ENCODE data around the gene SLC16A13. TPM values are rescaled to one million over a fixed set of nuclear protein-coding genes. Genes with fewer than 3 reads are reported as not detected.

Gene SLC16A13
- total RNA-seq, 1 experiment from 2014 or later, result 13.1 TPM

DNA sequence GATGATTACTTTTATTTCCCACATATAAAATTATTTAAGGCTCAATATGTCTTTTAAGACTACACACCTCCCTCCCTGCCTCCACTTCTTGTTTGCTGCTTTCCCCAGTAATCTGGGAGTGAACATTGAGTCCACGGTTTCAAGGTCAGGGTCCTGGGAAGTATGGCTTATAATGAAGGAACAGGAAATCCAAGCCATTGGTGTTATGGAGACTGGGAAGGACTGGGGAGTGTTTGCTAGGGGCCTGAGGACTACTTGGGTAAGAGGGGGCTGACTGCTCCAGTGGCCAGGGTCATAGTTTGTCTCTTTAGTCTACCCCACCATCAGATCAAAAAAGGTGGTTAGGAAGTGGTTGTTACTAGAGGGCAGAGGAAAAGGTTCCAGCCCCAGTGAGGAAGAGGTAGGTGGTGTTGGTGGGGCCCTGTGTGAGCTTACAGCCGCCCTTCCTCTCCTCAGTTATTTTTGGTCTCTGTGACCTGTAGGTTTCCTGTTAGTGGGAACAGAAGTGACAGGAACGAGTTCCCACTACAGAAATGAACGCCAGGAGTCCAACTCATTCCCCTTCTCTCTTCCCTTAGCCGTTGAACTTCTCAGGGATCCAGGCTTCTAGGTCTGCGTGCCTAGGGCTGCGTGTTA, 742 bp upstream of the SLC16A13 start:
- Histone ChIP-seq H3K4me1 (ENCODE audit: control insufficient read depth, insufficient read depth, low read length) (peaks cover 6% of the 10 kb centered on the region; the same call in 1 of the 2 replicates), H3K9me3 (ENCODE audit: control insufficient read depth, insufficient read depth, low read depth, low read length) (no peaks in the 10 kb centered on the region), H3K27me3 (ENCODE audit: control insufficient read depth, insufficient read depth, low read length) (no peaks in the 10 kb centered on the region), H3K27ac (ENCODE audit: low read length) (peak overlapping the region; percentile 97), H3K4me3 (ENCODE audit: low read depth in 2 of 2, low read length in 2 of 2) (peak overlapping the region; percentile 61 to 87), H3K36me3 (ENCODE audit: control insufficient read depth, insufficient read depth, low read length) (no peaks in the 10 kb centered on the region)
- TF ChIP-seq, protein P1, sequence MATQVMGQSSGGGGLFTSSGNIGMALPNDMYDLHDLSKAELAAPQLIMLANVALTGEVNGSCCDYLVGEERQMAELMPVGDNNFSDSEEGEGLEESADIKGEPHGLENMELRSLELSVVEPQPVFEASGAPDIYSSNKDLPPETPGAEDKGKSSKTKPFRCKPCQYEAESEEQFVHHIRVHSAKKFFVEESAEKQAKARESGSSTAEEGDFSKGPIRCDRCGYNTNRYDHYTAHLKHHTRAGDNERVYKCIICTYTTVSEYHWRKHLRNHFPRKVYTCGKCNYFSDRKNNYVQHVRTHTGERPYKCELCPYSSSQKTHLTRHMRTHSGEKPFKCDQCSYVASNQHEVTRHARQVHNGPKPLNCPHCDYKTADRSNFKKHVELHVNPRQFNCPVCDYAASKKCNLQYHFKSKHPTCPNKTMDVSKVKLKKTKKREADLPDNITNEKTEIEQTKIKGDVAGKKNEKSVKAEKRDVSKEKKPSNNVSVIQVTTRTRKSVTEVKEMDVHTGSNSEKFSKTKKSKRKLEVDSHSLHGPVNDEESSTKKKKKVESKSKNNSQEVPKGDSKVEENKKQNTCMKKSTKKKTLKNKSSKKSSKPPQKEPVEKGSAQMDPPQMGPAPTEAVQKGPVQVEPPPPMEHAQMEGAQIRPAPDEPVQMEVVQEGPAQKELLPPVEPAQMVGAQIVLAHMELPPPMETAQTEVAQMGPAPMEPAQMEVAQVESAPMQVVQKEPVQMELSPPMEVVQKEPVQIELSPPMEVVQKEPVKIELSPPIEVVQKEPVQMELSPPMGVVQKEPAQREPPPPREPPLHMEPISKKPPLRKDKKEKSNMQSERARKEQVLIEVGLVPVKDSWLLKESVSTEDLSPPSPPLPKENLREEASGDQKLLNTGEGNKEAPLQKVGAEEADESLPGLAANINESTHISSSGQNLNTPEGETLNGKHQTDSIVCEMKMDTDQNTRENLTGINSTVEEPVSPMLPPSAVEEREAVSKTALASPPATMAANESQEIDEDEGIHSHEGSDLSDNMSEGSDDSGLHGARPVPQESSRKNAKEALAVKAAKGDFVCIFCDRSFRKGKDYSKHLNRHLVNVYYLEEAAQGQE (IDR thresholded peaks at IDR 0.05; ENCODE audit: insufficient read depth in 1 of 2, low read depth in 2 of 2, low read length in 1 of 2), result no peak
- TF ChIP-seq, protein P2, sequence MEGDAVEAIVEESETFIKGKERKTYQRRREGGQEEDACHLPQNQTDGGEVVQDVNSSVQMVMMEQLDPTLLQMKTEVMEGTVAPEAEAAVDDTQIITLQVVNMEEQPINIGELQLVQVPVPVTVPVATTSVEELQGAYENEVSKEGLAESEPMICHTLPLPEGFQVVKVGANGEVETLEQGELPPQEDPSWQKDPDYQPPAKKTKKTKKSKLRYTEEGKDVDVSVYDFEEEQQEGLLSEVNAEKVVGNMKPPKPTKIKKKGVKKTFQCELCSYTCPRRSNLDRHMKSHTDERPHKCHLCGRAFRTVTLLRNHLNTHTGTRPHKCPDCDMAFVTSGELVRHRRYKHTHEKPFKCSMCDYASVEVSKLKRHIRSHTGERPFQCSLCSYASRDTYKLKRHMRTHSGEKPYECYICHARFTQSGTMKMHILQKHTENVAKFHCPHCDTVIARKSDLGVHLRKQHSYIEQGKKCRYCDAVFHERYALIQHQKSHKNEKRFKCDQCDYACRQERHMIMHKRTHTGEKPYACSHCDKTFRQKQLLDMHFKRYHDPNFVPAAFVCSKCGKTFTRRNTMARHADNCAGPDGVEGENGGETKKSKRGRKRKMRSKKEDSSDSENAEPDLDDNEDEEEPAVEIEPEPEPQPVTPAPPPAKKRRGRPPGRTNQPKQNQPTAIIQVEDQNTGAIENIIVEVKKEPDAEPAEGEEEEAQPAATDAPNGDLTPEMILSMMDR (IDR thresholded peaks at IDR 0.05), result no peak
- TF ChIP-seq POLR2AphosphoS5 (IDR thresholded peaks at IDR 0.05; ENCODE audit: low read depth, low read length) (no peak), SIN3A (IDR thresholded peaks at IDR 0.05; ENCODE audit: borderline replicate concordance, insufficient read depth, low read depth, low read length) (no peak), TCF7L2 (IDR thresholded peaks at IDR 0.05; ENCODE audit: low read depth, low read length) (no peak)
- TSS peak; percentile 98 for BruUV-seq (replicated peaks)
- intact Hi-C loops (cut with micrococcal nuclease; ENCODE audit: unreplicated experiment), result no loop called here
- ATAC-seq (no peak), DNase-seq (ENCODE audit: low read depth, low spot score) (no peak)
- CTCF ChIA-PET, result interaction anchor here (0.6 kb wide), 1 partner anchor 260 kb away, joined by 3 read pairs; no protein-coding TSS in a partner anchor
- in situ Hi-C loops (cut with HindIII; ENCODE audit: low pct_unique_long_range_greater_than_20kb, low sequenced_read_pairs), result no loop called here
- POLR2A ChIA-PET, result interaction anchor here (0.5 to 0.6 kb wide), 2 partner anchors 142 to 1789 kb away, joined by 3 read pairs; no protein-coding TSS in a partner anchor

DNA sequence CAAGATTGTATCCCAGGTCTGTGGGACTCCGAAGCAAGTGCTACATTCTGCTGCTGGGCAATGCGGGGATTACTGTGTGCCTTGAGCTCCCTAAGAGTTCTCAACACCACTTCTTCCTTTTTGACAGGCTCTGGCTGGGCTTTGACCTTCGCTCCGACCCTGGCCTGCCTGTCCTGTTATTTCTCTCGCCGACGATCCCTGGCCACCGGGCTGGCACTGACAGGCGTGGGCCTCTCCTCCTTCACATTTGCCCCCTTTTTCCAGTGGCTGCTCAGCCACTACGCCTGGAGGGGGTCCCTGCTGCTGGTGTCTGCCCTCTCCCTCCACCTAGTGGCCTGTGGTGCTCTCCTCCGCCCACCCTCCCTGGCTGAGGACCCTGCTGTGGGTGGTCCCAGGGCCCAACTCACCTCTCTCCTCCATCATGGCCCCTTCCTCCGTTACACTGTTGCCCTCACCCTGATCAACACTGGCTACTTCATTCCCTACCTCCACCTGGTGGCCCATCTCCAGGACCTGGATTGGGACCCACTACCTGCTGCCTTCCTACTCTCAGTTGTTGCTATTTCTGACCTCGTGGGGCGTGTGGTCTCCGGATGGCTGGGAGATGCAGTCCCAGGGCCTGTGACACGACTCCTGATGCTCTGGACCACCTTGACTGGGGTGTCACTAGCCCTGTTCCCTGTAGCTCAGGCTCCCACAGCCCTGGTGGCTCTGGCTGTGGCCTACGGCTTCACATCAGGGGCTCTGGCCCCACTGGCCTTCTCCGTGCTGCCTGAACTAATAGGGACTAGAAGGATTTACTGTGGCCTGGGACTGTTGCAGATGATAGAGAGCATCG, 2.4 kb downstream of the SLC16A13 start:
- no peak overlapping the region for H3K27ac ChIP-seq (ENCODE audit: low read length)
- POLR2A ChIA-PET, result no interaction called here
- TF ChIP-seq SIN3A (IDR thresholded peaks at IDR 0.05; ENCODE audit: borderline replicate concordance, insufficient read depth, low read depth, low read length), result no peak
- TF ChIP-seq, protein P2 (IDR thresholded peaks at IDR 0.05), result no peak; the same call in 1 of the 2 replicates
- TF ChIP-seq POLR2AphosphoS5 (IDR thresholded peaks at IDR 0.05; ENCODE audit: low read depth, low read length), result no peak
- TF ChIP-seq, protein P1 (IDR thresholded peaks at IDR 0.05; ENCODE audit: insufficient read depth in 1 of 2, low read depth in 2 of 2, low read length in 1 of 2), result no peak
- H3K4me3 ChIP-seq (ENCODE audit: low read depth in 2 of 2, low read length in 2 of 2), result no peak overlapping the region
- intact Hi-C loops (cut with micrococcal nuclease; ENCODE audit: unreplicated experiment) (no loop called here), in situ Hi-C loops (cut with HindIII; ENCODE audit: low pct_unique_long_range_greater_than_20kb, low sequenced_read_pairs) (no loop called here)
- no peaks in the 10 kb centered on the region for H3K27me3 ChIP-seq (ENCODE audit: control insufficient read depth, insufficient read depth, low read length)
- H3K4me1 ChIP-seq (ENCODE audit: control insufficient read depth, insufficient read depth, low read length), result peaks cover 10% of the 10 kb centered on the region
- CTCF ChIA-PET, result no interaction called here
- no peaks in the 10 kb centered on the region for H3K36me3 ChIP-seq (ENCODE audit: control insufficient read depth, insufficient read depth, low read length)
- H3K9me3 ChIP-seq (ENCODE audit: control insufficient read depth, insufficient read depth, low read depth, low read length), result no peaks in the 10 kb centered on the region
- ATAC-seq (no peak), DNase-seq (ENCODE audit: low read depth, low spot score) (no peak)
- BruUV-seq (replicated peaks), result no TSS peak
